Measurements from ENCODE around the gene NKX6-2.

The NKX6-2 gene

GRCh38 chr10:132786884-132787494 lies 1.0 kb upstream of the NKX6-2 start:
- no peaks in the 10 kb centered on the region for H3K27me3 ChIP-seq (ENCODE audit: low read depth, low read length)
- no peaks in the 10 kb centered on the region for H3K9me3 ChIP-seq (ENCODE audit: insufficient read depth, low read length)
- no peaks in the 10 kb centered on the region for H3K4me1 ChIP-seq (ENCODE audit: low read length)
- no peak for TF ChIP-seq EZH2phosphoT487 (IDR thresholded peaks at IDR 0.05; ENCODE audit: low read depth)
- H3K4me2 ChIP-seq (ENCODE audit: low read length): no peak overlapping the region
- no peaks in the 10 kb centered on the region for H3K79me2 ChIP-seq (ENCODE audit: low read length)
- H3K36me3 ChIP-seq (replicated peaks; ENCODE audit: low read depth, low read length): no peaks in the 10 kb centered on the region
- H3K27ac ChIP-seq (ENCODE audit: low read length): no peak overlapping the region
- H4K20me1 ChIP-seq (ENCODE audit: insufficient read depth, low read length): no peaks in the 10 kb centered on the region
- no peak overlapping the region for H3K4me3 ChIP-seq (ENCODE audit: low read length)
- no peak overlapping the region for H2AFZ ChIP-seq (ENCODE audit: low read depth, low read length)
- no peak overlapping the region for H3K9ac ChIP-seq (ENCODE audit: low read length)

- no peak overlapping the region for H3K4me2 ChIP-seq (ENCODE audit: low read length)
- H3K9ac ChIP-seq (ENCODE audit: low read length): no peak overlapping the region
- TF ChIP-seq, protein P1, sequence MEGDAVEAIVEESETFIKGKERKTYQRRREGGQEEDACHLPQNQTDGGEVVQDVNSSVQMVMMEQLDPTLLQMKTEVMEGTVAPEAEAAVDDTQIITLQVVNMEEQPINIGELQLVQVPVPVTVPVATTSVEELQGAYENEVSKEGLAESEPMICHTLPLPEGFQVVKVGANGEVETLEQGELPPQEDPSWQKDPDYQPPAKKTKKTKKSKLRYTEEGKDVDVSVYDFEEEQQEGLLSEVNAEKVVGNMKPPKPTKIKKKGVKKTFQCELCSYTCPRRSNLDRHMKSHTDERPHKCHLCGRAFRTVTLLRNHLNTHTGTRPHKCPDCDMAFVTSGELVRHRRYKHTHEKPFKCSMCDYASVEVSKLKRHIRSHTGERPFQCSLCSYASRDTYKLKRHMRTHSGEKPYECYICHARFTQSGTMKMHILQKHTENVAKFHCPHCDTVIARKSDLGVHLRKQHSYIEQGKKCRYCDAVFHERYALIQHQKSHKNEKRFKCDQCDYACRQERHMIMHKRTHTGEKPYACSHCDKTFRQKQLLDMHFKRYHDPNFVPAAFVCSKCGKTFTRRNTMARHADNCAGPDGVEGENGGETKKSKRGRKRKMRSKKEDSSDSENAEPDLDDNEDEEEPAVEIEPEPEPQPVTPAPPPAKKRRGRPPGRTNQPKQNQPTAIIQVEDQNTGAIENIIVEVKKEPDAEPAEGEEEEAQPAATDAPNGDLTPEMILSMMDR (IDR thresholded peaks at IDR 0.05; ENCODE audit: low read depth, low read length): no peak
- no peak for TF ChIP-seq EZH2phosphoT487 (IDR thresholded peaks at IDR 0.05; ENCODE audit: low read depth)
- H4K20me1 ChIP-seq (ENCODE audit: insufficient read depth, low read length): no peaks in the 10 kb centered on the region
- no peaks in the 10 kb centered on the region for H3K4me1 ChIP-seq (ENCODE audit: low read length)
- H3K4me3 ChIP-seq (ENCODE audit: low read length): no peak overlapping the region
- no peaks in the 10 kb centered on the region for H3K9me3 ChIP-seq (ENCODE audit: insufficient read depth, low read length)
- H3K27ac ChIP-seq (ENCODE audit: low read length): no peak overlapping the region
- H3K79me2 ChIP-seq (ENCODE audit: low read length): no peaks in the 10 kb centered on the region
- H2AFZ ChIP-seq (ENCODE audit: low read depth, low read length): no peak overlapping the region
- no peaks in the 10 kb centered on the region for H3K27me3 ChIP-seq (ENCODE audit: low read depth, low read length)
- H3K36me3 ChIP-seq (replicated peaks; ENCODE audit: low read depth, low read length): no peaks in the 10 kb centered on the region
These were observed 533 bp upstream of the NKX6-2 start for GRCh38 chr10:132786476-132786883.

- no peaks in the 10 kb centered on the region for H3K9me3 ChIP-seq (ENCODE audit: insufficient read depth, low read length)
- H3K27me3 ChIP-seq (ENCODE audit: low read depth, low read length): no peaks in the 10 kb centered on the region
- no peak overlapping the region for H3K4me2 ChIP-seq (ENCODE audit: low read length)
- no peak for TF ChIP-seq EZH2phosphoT487 (IDR thresholded peaks at IDR 0.05; ENCODE audit: low read depth)
- TF ChIP-seq, protein P1 (IDR thresholded peaks at IDR 0.05; ENCODE audit: low read depth, low read length): no peak
- no peaks in the 10 kb centered on the region for H3K79me2 ChIP-seq (ENCODE audit: low read length)
- no peaks in the 10 kb centered on the region for H3K4me1 ChIP-seq (ENCODE audit: low read length)
- no peaks in the 10 kb centered on the region for H3K36me3 ChIP-seq (replicated peaks; ENCODE audit: low read depth, low read length)
- no peak overlapping the region for H3K4me3 ChIP-seq (ENCODE audit: low read length)
- H2AFZ ChIP-seq (ENCODE audit: low read depth, low read length): no peak overlapping the region
- no peak overlapping the region for H3K9ac ChIP-seq (ENCODE audit: low read length)
- H3K27ac ChIP-seq (ENCODE audit: low read length): no peak overlapping the region
- no peaks in the 10 kb centered on the region for H4K20me1 ChIP-seq (ENCODE audit: insufficient read depth, low read length)
These were observed 853 bp downstream of the NKX6-2 start for GRCh38 chr10:132784866-132785722.

DNA sequence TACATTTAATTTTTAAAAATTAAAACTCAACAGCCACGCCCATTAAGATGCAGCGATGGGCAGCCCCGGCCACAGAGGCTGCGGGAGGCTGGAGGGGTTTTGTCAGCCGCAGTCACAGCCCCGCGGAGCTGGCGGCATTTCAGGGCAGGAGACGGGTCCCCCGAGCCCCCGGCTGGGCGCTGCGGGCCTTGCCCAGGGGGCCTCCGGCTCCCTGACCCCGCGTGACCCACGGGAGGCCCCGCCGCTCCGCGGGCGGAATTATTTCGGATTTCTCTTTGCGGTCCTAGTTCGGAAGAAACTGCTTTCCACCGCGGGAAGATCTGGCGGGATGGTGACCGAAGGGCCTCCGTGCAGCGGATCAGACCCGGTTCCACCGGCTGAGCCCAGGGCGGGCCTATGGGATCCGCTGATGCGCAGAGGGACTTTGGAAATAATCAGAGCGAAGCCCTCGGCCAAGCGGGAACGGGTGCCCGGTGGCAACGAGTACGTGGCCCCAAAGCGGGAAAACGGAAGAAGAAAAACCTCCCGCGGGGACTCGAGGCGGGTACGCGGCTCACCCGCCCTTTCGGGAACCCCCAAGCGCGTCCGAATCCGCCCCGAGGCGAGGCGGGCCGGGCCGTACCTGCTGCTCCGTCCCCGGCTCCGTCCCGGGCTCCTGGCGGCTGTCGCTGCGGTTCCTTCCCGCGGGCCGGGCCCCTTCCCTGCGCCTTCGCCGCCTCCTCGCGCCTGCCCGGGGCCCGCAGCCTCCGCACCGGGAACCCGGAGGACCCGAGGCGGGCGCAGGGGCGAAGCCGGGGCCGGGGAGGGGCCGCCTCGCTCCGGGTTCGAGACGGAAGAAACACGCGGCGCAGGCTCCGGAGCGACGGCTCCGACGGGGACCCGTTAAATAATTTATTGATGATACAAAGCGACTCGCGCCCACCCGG lies 1.7 kb downstream of the NKX6-2 start:
- H3K9me3 ChIP-seq (ENCODE audit: insufficient read depth, low read length): no peaks in the 10 kb centered on the region
- no peak overlapping the region for H3K27ac ChIP-seq (ENCODE audit: low read length)
- no peak overlapping the region for H3K4me3 ChIP-seq (ENCODE audit: low read length)
- TF ChIP-seq, protein P1 (IDR thresholded peaks at IDR 0.05; ENCODE audit: low read depth, low read length): no peak
- no peak for TF ChIP-seq EZH2phosphoT487 (IDR thresholded peaks at IDR 0.05; ENCODE audit: low read depth)
- H3K27me3 ChIP-seq (ENCODE audit: low read depth, low read length): no peaks in the 10 kb centered on the region
- no peak overlapping the region for H2AFZ ChIP-seq (ENCODE audit: low read depth, low read length)
- H3K4me1 ChIP-seq (ENCODE audit: low read length): no peaks in the 10 kb centered on the region
- no peaks in the 10 kb centered on the region for H3K79me2 ChIP-seq (ENCODE audit: low read length)
- no peaks in the 10 kb centered on the region for H3K36me3 ChIP-seq (replicated peaks; ENCODE audit: low read depth, low read length)
- H4K20me1 ChIP-seq (ENCODE audit: insufficient read depth, low read length): no peaks in the 10 kb centered on the region
- H3K9ac ChIP-seq (ENCODE audit: low read length): no peak overlapping the region
- H3K4me2 ChIP-seq (ENCODE audit: low read length): no peak overlapping the region

All from OCI-LY3 (cell line).